ENCODE data around the gene ATP8B1.

Gene ATP8B1

GRCh38 chr18:57780318-57780705 is 22.8 kb downstream of the ATP8B1 start:
- H3K4me3 ChIP-seq (ENCODE audit: low read depth in 1 of 2, low read length in 2 of 2), result no peak overlapping the region
- H3K36me3 ChIP-seq (ENCODE audit: insufficient read depth, low read length), result 0 out of 2 replicates have a peak, but pooled peaks cover 3% of the 10 kb centered on the region
- H3K27me3 ChIP-seq (ENCODE audit: insufficient read depth, low read length, poor library complexity), result no peaks in the 10 kb centered on the region
- no peaks in the 10 kb centered on the region for H3K9me3 ChIP-seq (ENCODE audit: insufficient read depth, low read length, severe bottlenecking)
- no peaks in the 10 kb centered on the region for H3K79me2 ChIP-seq (ENCODE audit: insufficient read depth, low read length)
- no peak overlapping the region for H3K4me2 ChIP-seq (ENCODE audit: insufficient read depth, low read length)
- H3K27ac ChIP-seq (ENCODE audit: low read length), result no peak overlapping the region
- no peak overlapping the region for H3K9ac ChIP-seq (ENCODE audit: low read depth, low read length)
- peaks cover 30% of the 10 kb centered on the region for H3K4me1 ChIP-seq (ENCODE audit: insufficient read depth, low read length)
- no peak overlapping the region for H2AFZ ChIP-seq (ENCODE audit: low read depth, low read length)
- peak; percentile 25; the same call in 1 of the 3 replicates for ATAC-seq (ENCODE audit: insufficient read depth, low read depth)
- no peaks in the 10 kb centered on the region for H4K20me1 ChIP-seq (ENCODE audit: insufficient read depth, low read length)
- no peak for TF ChIP-seq EZH2 (IDR thresholded peaks at IDR 0.05; ENCODE audit: borderline replicate concordance, low read depth, low read length, severe bottlenecking)
- TF ChIP-seq CTCF (IDR thresholded peaks at IDR 0.05; ENCODE audit: borderline replicate concordance, extremely low read depth, low read length, poor library complexity, severe bottlenecking), result no peak
- no peak for DNase-seq

GRCh38 chr18:57776767-57777166 is 26.3 kb downstream of the ATP8B1 start:
- no peak for DNase-seq
- Histone ChIP-seq H3K4me1 (ENCODE audit: insufficient read depth, low read length) (peaks cover 30% of the 10 kb centered on the region), H3K36me3 (ENCODE audit: insufficient read depth, low read length) (0 out of 2 replicates have a peak, but pooled peaks cover 3% of the 10 kb centered on the region), H3K27ac (ENCODE audit: low read length) (no peak overlapping the region), H3K9me3 (ENCODE audit: insufficient read depth, low read length, severe bottlenecking) (no peaks in the 10 kb centered on the region), H3K4me3 (ENCODE audit: low read depth in 1 of 2, low read length in 2 of 2) (no peak overlapping the region), H3K27me3 (ENCODE audit: insufficient read depth, low read length, poor library complexity) (no peaks in the 10 kb centered on the region), H3K9ac (ENCODE audit: low read depth, low read length) (no peak overlapping the region), H3K4me2 (ENCODE audit: insufficient read depth, low read length) (no peak overlapping the region), H2AFZ (ENCODE audit: low read depth, low read length) (no peak overlapping the region), H3K79me2 (ENCODE audit: insufficient read depth, low read length) (no peaks in the 10 kb centered on the region), H4K20me1 (ENCODE audit: insufficient read depth, low read length) (no peaks in the 10 kb centered on the region)
- no peak for ATAC-seq (ENCODE audit: insufficient read depth, low read depth)
- TF ChIP-seq CTCF (IDR thresholded peaks at IDR 0.05; ENCODE audit: borderline replicate concordance, extremely low read depth, low read length, poor library complexity, severe bottlenecking) (no peak), EZH2 (IDR thresholded peaks at IDR 0.05; ENCODE audit: borderline replicate concordance, low read depth, low read length, severe bottlenecking) (no peak)

- Histone ChIP-seq H2AFZ (ENCODE audit: low read depth, low read length) (no peak overlapping the region), H3K36me3 (ENCODE audit: insufficient read depth, low read length) (0 out of 2 replicates have a peak, but pooled peaks cover 3% of the 10 kb centered on the region), H3K4me3 (ENCODE audit: low read depth in 1 of 2, low read length in 2 of 2) (no peak overlapping the region), H4K20me1 (ENCODE audit: insufficient read depth, low read length) (no peaks in the 10 kb centered on the region), H3K27me3 (ENCODE audit: insufficient read depth, low read length, poor library complexity) (no peaks in the 10 kb centered on the region), H3K27ac (ENCODE audit: low read length) (no peak overlapping the region), H3K4me1 (ENCODE audit: insufficient read depth, low read length) (peaks cover 30% of the 10 kb centered on the region), H3K4me2 (ENCODE audit: insufficient read depth, low read length) (no peak overlapping the region), H3K9me3 (ENCODE audit: insufficient read depth, low read length, severe bottlenecking) (no peaks in the 10 kb centered on the region), H3K79me2 (ENCODE audit: insufficient read depth, low read length) (no peaks in the 10 kb centered on the region), H3K9ac (ENCODE audit: low read depth, low read length) (no peak overlapping the region)
- DNase-seq (peak; percentile 37), ATAC-seq (ENCODE audit: insufficient read depth, low read depth) (peak; percentile 89)
- TF ChIP-seq EZH2 (IDR thresholded peaks at IDR 0.05; ENCODE audit: borderline replicate concordance, low read depth, low read length, severe bottlenecking) (no peak), CTCF (IDR thresholded peaks at IDR 0.05; ENCODE audit: borderline replicate concordance, extremely low read depth, low read length, poor library complexity, severe bottlenecking) (no peak)
Observed at GRCh38 chr18:57776354-57776753, 26.8 kb downstream of the ATP8B1 start.

- ATAC-seq (ENCODE audit: insufficient read depth, low read depth), result no peak
- Histone ChIP-seq H3K4me2 (ENCODE audit: insufficient read depth, low read length) (no peak overlapping the region), H3K27me3 (ENCODE audit: insufficient read depth, low read length, poor library complexity) (no peaks in the 10 kb centered on the region), H3K9me3 (ENCODE audit: insufficient read depth, low read length, severe bottlenecking) (no peaks in the 10 kb centered on the region), H2AFZ (ENCODE audit: low read depth, low read length) (no peak overlapping the region), H3K4me3 (ENCODE audit: low read depth in 1 of 2, low read length in 2 of 2) (no peak overlapping the region), H3K9ac (ENCODE audit: low read depth, low read length) (no peak overlapping the region), H4K20me1 (ENCODE audit: insufficient read depth, low read length) (no peaks in the 10 kb centered on the region), H3K4me1 (ENCODE audit: insufficient read depth, low read length) (peaks cover 29% of the 10 kb centered on the region), H3K36me3 (ENCODE audit: insufficient read depth, low read length) (0 out of 2 replicates have a peak, but pooled peaks cover 3% of the 10 kb centered on the region), H3K27ac (ENCODE audit: low read length) (no peak overlapping the region), H3K79me2 (ENCODE audit: insufficient read depth, low read length) (no peaks in the 10 kb centered on the region)
- no peak for DNase-seq
- TF ChIP-seq EZH2 (IDR thresholded peaks at IDR 0.05; ENCODE audit: borderline replicate concordance, low read depth, low read length, severe bottlenecking) (no peak), CTCF (IDR thresholded peaks at IDR 0.05; ENCODE audit: borderline replicate concordance, extremely low read depth, low read length, poor library complexity, severe bottlenecking) (no peak)
Observed at GRCh38 chr18:57775937-57776336, 27.2 kb downstream of the ATP8B1 start.

Data from DND-41 (cell line).